Endothelial cell of umbilical vein (primary cell): ENCODE results near the gene UGT1A3. TPM values are rescaled to one million over a fixed set of nuclear protein-coding genes. Genes with fewer than 3 reads are reported as not detected.

ENCODE experiments used
- BruUV-seq: library from RNA; stranded (reverse); fragments of 400-500 nt; replicated peaks from 2 replicates; lab custom pipeline; 2021; lab: Mats Ljungman, UMichigan
- CTCF ChIA-PET: fragments of 300-600, 350-600 bp; sonication (Branson Sonifier 250); formaldehyde crosslinking; loops from one replicate; lab custom pipeline; 2021; ENCODE audit warnings: antibody characterized with exemption, inconsistent platforms; lab: Charles Lee
- POLR2A ChIA-PET: fragments of 300-600, 350-600 bp; sonication (Branson Sonifier 250); formaldehyde crosslinking; loops from one replicate; lab custom pipeline; 2021; ENCODE audit warnings: antibody characterized with exemption, inconsistent platforms; lab: Charles Lee
- DNase-seq: peaks from one replicate; pipeline ENCODE4 v3.0.0-alpha.2; 2011; ENCODE audit warnings: low read depth, low spot score
- FAIRE-seq: peaks from 2 replicates; lab custom pipeline; 2011; peaks lifted over from hg19 to GRCh38; lab: Jason Lieb, UNC
- H2AFZ ChIP-seq: 2 replicates; pipeline ENCODE4 v1.6.0; 2012; ENCODE audit warnings: low read depth, low read length, control low read depth, inconsistent platforms
- H3K27ac ChIP-seq: 2 replicates; pipeline ENCODE4 v1.5.1; 2011; ENCODE audit warnings: low read depth, mild to moderate bottlenecking, control low read depth, low read length, moderate library complexity; ENCODE audit not compliant: insufficient read depth
- H3K27me3 ChIP-seq, 2 experiments: 2 replicates each; pipeline versions ENCODE4 v1.6.0 to v1.6.1; 2011; ENCODE audit warnings: low read length in 2 of 2, mixed read lengths in 1 of 2; ENCODE audit not compliant: control insufficient read depth in 2 of 2, insufficient read depth in 2 of 2
- H3K36me3 ChIP-seq, 2 experiments: 2 replicates in 1 of 2; 3 replicates in 1 of 2; pipeline ENCODE4 v1.5.1; 2011; ENCODE audit warnings: low read length in 2 of 2, mild to moderate bottlenecking in 1 of 2, moderate library complexity in 1 of 2; ENCODE audit not compliant: control insufficient read depth in 2 of 2, insufficient read depth in 2 of 2; ENCODE audit errors: extremely low read depth in 1 of 2
- H3K4me1 ChIP-seq: 3 replicates; pipeline ENCODE4 v1.5.1; 2011; ENCODE audit warnings: mild to moderate bottlenecking, low read length; ENCODE audit not compliant: control insufficient read depth, insufficient read depth; ENCODE audit errors: extremely low read depth
- H3K4me2 ChIP-seq: 2 replicates; pipeline ENCODE4 v1.6.1; 2011; ENCODE audit warnings: low read length, control low read depth, mixed read lengths; ENCODE audit not compliant: insufficient read depth
- H3K4me3 ChIP-seq, 3 experiments: fragments of 200-600 bp in 1 of 3; sonication (generic), shearing (Covaris generic) in 1 of 3; replicated peaks in 1 of 3; 2 replicates each; pipeline ENCODE4 v1.5.1; 2011 to 2016; ENCODE audit warnings: control low read depth in 3 of 3, low read length in 3 of 3, mild to moderate bottlenecking in 2 of 3, inconsistent platforms in 1 of 3, low read depth in 1 of 3, moderate library complexity in 1 of 3; ENCODE audit not compliant: insufficient read depth in 1 of 3
- H3K79me2 ChIP-seq: 2 replicates; pipeline ENCODE4 v1.6.0; 2012; ENCODE audit warnings: low read length, inconsistent platforms; ENCODE audit not compliant: control insufficient read depth, insufficient read depth
- H3K9ac ChIP-seq: replicated peaks from 2 replicates; pipeline ENCODE3; 2011; ENCODE audit warnings: low read length, control low read depth; ENCODE audit not compliant: insufficient read depth; ENCODE audit errors: extremely low read depth
- H3K9me1 ChIP-seq: replicated peaks from 3 replicates; pipeline ENCODE4 v1.6.0; 2011; ENCODE audit warnings: mild to moderate bottlenecking, low read length; ENCODE audit not compliant: control insufficient read depth, insufficient read depth; ENCODE audit errors: extremely low read depth
- H3K9me3 ChIP-seq: replicated peaks from 2 replicates; pipeline ENCODE4 v1.5.1; 2012; ENCODE audit warnings: low read length, inconsistent platforms; ENCODE audit not compliant: control insufficient read depth, insufficient read depth
- H4K20me1 ChIP-seq: replicated peaks from 2 replicates; pipeline ENCODE3; 2011; ENCODE audit warnings: mild to moderate bottlenecking, low read length; ENCODE audit not compliant: control insufficient read depth, insufficient read depth; ENCODE audit errors: extremely low read depth
- EZH2 ChIP-seq: IDR thresholded peaks from 2 replicates; pipeline ENCODE4 v1.6.1; 2012; ENCODE audit warnings: borderline replicate concordance, low read depth, mild to moderate bottlenecking, moderate library complexity, low read length, inconsistent platforms; ENCODE audit not compliant: severe bottlenecking
- FOS ChIP-seq: IDR thresholded peaks from 2 replicates; pipeline ENCODE4 v1.6.1; 2011; ENCODE audit warnings: mild to moderate bottlenecking, low read length, moderate library complexity, borderline replicate concordance; ENCODE audit not compliant: insufficient read depth
- GATA2 ChIP-seq: IDR thresholded peaks from 2 replicates; pipeline ENCODE4 v1.7.0; 2011; ENCODE audit warnings: low read depth, mild to moderate bottlenecking, moderate library complexity, mixed read lengths, low read length; ENCODE audit not compliant: insufficient read length, insufficient read depth
- JUN ChIP-seq: IDR thresholded peaks from 2 replicates; pipeline ENCODE4 v1.6.1; 2011; ENCODE audit warnings: borderline replicate concordance, low read depth; ENCODE audit not compliant: insufficient read length, insufficient read depth
- MYC ChIP-seq: IDR thresholded peaks from one replicate; pipeline ENCODE4 v1.6.1; 2011; ENCODE audit warnings: mild to moderate bottlenecking, low read depth, low read length
- POLR2A ChIP-seq: IDR thresholded peaks from 2 replicates; pipeline ENCODE4 v1.6.1; 2012; ENCODE audit warnings: low read depth, mild to moderate bottlenecking, control low read depth, low read length
- POLR2AphosphoS5 ChIP-seq: IDR thresholded peaks from 2 replicates; pipeline ENCODE4 v1.6.1; 2012; ENCODE audit warnings: low read depth, mild to moderate bottlenecking, control low read depth, low read length, moderate library complexity; ENCODE audit not compliant: insufficient read depth
- dilution Hi-C: fragments of 300-500 bp; cut with MboI; formaldehyde crosslinking; loops from one replicate; pipeline ENCODE4 v1.15.0; 2019; ENCODE audit warnings: low sequenced_read_pairs; ENCODE audit not compliant: extremely low pct_ligation_motif_present
- intact Hi-C: fragments of 100-400 bp; cut with micrococcal nuclease; formaldehyde crosslinking; loops from one replicate; pipeline ENCODE4 v1.10.0; 2022
- polyA plus RNA-seq, 4 experiments: library from polyadenylated mRNA; depleted of rRNA in 3 of 4; stranded (reverse) in 3 of 4; unstranded in 1 of 4; fragments of >200 nt; gene quantifications; 2 replicates each; pipeline versions ENCODE4 v1.2.1 to v1.2.3, GENCODE V29; 2011 to 2012; ENCODE audit warnings: missing spikeins in 1 of 4
- total RNA-seq: library from RNA; stranded (reverse); gene quantifications from 2 replicates; pipeline ENCODE4 v1.2.3, GENCODE V29; 2021
- TF ChIP-seq, protein P1 (sequence below): IDR thresholded peaks from 2 replicates; pipeline ENCODE4 v1.6.1; 2011; ENCODE audit not compliant: insufficient read depth, insufficient read length
- TF ChIP-seq, protein P2 (sequence below), 2 donors: IDR thresholded peaks; 1 replicate in 1 of 2; 2 replicates in 1 of 2; pipeline ENCODE4 v1.5.1; 2011; ENCODE audit warnings: low read length in 2 of 2, mild to moderate bottlenecking in 2 of 2, moderate library complexity in 2 of 2, control low read depth in 1 of 2, inconsistent platforms in 1 of 2, low read depth in 1 of 2; ENCODE audit not compliant: insufficient read depth in 1 of 2; ENCODE audit errors: extremely low read depth in 1 of 2

The UGT1A3 gene
- total and polyA plus RNA-seq, 2 donors (not counting 3 experiments of a cell fraction or from before 2014, with no cell fraction given), result not detected

DNA sequence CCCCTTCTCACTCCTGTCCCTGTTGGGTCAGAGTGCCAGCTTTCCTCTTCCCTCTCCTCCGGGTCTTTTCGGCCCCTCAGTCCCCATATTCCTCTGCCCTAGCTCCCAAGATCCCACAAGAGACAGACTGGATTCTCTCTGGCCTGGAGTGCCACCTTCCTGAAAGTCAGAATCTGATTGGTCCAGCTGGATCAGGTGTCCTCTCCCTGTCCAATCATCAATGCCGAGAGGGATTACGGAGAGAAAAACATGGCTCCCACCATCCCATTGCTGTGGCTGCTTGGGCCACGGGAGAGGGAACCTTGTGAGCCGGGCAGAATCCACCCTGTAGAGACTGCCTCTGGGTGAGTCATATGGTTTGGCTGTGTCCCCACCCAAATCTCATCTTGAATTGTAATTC is 46.6 kb downstream of the UGT1A3 start:
- Histone ChIP-seq H3K4me1 (no peaks in the 10 kb centered on the region), H3K4me3 (no peak overlapping the region), H2AFZ (no peak overlapping the region), H3K79me2 (no peaks in the 10 kb centered on the region), H4K20me1 (no peaks in the 10 kb centered on the region), H3K36me3 (no peaks in the 10 kb centered on the region), H3K9me1 (no peaks in the 10 kb centered on the region), H3K27ac (no peak overlapping the region), H3K4me2 (no peak overlapping the region), H3K27me3 (no peaks in the 10 kb centered on the region), H3K9ac (no peak overlapping the region), H3K9me3 (no peaks in the 10 kb centered on the region)
- dilution Hi-C loops, result no loop called here
- no TSS peak for BruUV-seq
- CTCF ChIA-PET, result interaction anchor here (0.7 kb wide), 1 partner anchor 1698 kb away, joined by 3 read pairs; no protein-coding TSS in a partner anchor
- intact Hi-C loops, result no loop called here
- POLR2A ChIA-PET, result no interaction called here
- DNase-seq, result no peak
- no peak for FAIRE-seq
- TF ChIP-seq GATA2 (no peak), JUN (no peak), POLR2A (no peak), FOS (no peak), EZH2 (no peak), MYC (no peak), POLR2AphosphoS5 (no peak)
- TF ChIP-seq, protein P1, sequence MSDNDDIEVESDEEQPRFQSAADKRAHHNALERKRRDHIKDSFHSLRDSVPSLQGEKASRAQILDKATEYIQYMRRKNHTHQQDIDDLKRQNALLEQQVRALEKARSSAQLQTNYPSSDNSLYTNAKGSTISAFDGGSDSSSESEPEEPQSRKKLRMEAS, result no peak
- TF ChIP-seq, protein P2, sequence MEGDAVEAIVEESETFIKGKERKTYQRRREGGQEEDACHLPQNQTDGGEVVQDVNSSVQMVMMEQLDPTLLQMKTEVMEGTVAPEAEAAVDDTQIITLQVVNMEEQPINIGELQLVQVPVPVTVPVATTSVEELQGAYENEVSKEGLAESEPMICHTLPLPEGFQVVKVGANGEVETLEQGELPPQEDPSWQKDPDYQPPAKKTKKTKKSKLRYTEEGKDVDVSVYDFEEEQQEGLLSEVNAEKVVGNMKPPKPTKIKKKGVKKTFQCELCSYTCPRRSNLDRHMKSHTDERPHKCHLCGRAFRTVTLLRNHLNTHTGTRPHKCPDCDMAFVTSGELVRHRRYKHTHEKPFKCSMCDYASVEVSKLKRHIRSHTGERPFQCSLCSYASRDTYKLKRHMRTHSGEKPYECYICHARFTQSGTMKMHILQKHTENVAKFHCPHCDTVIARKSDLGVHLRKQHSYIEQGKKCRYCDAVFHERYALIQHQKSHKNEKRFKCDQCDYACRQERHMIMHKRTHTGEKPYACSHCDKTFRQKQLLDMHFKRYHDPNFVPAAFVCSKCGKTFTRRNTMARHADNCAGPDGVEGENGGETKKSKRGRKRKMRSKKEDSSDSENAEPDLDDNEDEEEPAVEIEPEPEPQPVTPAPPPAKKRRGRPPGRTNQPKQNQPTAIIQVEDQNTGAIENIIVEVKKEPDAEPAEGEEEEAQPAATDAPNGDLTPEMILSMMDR (IDR thresholded peaks at IDR 0.05; ENCODE audit: extremely low read depth in 1 of 2, insufficient read depth in 1 of 2, low read depth in 1 of 2, low read length in 2 of 2), result no peak
